ENCODE data around the gene USP10.
"Not testable (repeated sequence)": the region's sequence is repeated elsewhere in the genome, so short reads cannot be mapped to it uniquely, and the experiment has no call there.

The USP10 gene

DNA sequence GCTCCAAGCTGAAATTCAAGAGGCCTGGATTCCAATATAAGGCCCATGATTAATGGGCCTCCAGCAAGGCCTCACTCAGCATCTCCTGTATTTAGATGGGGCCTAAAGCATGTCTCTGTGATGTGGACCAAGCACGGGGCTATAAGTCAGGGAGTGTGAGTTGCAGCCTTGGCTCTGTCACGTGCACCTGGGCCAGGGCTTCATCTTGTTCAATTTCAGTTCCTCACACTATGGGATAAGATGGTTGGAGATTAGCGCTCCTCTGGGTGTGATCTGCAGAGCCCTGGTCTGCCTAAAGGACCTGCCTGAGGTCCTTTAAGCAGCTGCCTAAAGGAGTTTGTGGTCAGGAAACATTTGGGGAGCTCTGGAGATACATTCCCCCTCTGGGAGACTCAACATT is 26.2 kb upstream of the USP10 start:
- DNase-seq (ENCODE audit: low read depth): no peak

DNA sequence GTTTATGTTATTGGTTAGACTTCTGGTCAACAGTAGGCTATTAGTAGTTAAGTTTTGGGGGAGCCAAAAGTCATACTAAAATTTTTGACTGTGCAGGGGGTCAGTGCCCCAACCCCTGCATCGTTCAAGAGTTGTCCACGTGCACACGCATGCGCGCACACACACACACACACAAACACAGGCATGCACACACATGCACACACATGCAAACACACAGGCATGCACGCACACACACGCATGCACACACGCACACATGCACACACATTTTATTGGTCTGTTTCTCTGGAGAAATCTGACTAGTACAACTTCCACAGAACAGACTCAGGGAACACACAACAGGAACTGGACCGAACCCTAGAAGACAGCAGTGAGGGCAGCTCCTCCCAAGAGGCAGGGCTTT is 24.4 kb upstream of the USP10 start:
- DNase-seq (ENCODE audit: low read depth): no peak

GRCh38 chr16:84675884-84676283 is 23.9 kb upstream of the USP10 start:
- DNase-seq (ENCODE audit: low read depth): no peak

- DNase-seq (ENCODE audit: low read depth): no peak
Measured at GRCh38 chr16:84677017-84677803, 22.6 kb upstream of the USP10 start.

DNA sequence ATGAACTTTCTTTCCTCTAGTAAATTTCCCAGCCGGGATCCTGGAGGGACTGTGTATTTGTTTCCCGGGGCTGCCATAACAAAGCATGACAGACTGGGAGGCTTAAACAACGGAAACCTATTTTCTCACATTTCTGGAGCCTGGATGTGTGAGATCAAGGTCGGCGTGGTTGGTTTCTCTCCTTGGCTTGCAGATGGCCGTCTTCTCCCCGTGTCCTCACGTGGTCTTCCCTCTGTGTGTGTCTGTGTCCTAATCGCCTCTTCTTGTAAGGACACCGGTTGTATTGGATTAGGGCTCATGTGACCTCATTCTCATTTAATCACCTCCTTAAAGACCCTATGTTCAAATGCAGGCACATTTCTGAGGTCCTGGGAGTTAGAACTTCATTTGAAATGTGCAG is 22.0 kb upstream of the USP10 start:
- DNase-seq (ENCODE audit: low read depth): no peak

- no peak for DNase-seq (ENCODE audit: low read depth)
Measured at GRCh38 chr16:84678541-84678940, 21.3 kb upstream of the USP10 start.

GRCh38 chr16:84680165-84680842 is 19.5 kb upstream of the USP10 start:
- DNase-seq (ENCODE audit: low read depth): no peak

DNA sequence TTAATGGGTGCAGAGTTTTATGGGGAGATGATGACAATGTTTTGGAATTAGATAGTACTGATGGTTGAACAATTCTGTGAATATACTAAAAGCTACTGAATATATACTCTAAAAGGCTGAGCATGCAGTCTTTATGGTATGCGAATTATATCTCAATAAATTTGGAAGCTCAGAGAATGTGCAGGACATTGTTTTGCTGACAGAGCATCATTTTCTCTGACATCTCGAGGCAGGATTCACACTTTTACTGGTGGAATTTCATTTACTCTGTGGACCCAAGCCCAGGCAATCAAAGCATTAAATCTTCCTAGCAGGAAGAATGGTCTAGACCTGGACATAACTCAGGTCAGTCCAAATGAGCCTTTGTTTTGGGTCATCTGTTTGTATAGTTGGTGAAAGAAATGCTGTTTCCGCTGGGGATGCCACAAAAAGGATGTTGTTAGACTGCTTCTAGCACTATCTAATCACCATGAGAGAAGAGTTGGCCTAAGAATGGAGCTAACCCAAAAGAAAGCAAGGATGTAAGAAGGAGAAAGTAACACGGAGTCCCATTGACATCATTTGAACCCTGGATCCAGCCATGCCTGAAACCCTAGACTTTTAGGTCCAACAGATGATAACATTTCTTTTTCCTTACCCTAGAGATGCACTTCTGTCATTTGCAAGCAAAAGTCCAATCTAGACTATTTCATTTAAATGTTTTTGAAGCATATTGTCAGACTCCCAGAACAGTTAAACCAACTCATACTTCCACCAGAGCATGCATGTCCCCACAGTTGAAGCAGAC is 18.8 kb upstream of the USP10 start:
- DNase-seq (ENCODE audit: low read depth): no peak

DNA sequence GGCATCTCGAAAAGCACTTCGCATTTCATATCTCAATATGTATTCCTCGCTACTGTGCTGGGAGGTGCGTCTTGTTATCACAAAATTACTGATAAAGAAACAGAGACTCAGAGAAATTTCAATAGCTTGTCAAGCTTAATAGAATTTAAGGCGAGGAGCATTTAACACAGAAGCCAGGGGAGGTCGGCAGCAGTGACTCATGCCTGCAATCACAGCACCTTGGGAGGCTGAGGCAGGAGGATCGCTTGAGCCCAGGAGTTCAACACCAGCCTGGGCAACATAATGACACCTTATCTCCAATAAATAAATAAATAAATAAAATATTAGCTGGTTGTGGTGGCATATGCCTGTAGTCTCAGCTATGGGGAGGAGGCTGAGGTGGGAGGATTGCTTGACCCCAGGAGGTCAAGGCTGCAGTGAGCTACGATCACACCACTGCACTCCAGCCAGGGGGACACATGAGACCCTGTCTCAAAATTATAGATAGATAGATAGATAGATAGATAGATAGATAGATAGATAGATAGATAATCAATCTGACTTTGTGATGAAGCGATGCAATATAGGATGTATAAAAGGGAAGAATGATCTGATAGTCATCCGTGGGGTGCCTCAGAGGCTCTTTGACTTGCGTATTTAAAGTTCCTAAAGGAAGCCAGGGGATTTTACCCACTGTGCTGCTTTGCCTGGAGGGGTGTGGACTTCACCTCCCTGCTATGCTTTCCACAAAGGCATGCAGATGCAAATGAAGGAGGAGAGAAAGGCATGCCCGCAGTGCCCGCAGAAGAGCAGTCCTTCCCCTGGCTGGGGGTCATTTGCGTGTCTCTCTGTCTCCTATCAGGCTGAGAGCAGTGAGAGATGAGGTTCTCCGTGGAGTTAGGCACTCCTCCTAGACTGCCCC is 15.9 kb upstream of the USP10 start:
- DNase-seq (ENCODE audit: low read depth): no peak

- no peak for DNase-seq (ENCODE audit: low read depth)
Measured at GRCh38 chr16:84684592-84684965, 15.2 kb upstream of the USP10 start.

DNA sequence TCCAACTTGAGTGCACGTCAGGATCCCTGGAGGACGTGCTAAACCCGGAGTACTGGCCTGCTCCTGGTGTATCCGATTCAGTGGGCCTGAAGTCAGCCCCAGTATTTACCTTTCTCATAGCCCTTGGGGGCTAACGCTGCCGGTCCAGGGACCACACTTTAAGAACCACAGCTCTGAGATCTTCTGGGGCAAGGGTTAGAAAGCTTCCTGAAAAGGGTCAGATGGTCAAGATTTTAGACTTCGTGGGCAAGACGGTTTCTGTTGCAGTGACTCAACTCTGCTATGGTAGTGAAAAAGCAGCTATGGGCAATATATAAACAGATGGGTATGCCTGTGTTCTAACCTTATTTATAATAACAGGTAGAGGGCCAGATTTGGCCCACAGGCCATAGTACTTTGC is 14.6 kb upstream of the USP10 start:
- DNase-seq (ENCODE audit: low read depth): no peak

DNA sequence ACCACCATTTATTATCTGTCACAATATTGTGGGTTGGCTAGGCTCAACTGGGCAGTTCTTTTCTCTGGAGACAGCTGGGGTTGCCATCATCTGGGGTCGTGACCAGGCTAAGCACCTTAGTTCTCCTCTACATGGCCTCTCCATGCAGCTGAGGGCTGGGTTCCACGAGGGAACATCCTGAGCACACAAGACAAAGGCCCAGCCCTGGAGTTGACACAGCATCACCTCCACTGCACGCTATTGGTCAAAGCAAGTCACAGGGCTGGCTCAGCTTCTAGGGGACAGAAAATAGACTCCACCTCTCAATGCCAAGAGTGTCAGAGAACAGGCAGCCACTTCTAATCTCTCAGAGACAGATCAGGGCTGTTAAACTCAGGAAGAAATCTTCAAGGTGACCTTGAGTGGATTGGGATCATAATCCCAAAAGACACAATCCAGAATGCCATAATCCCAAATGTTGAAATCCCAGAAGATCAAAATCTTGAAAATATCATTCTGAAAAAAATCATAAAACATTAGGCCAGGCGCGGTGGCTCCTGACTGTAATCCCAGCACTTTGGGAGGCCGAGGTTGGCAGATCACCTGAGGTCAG is 13.0 kb upstream of the USP10 start:
- DNase-seq (ENCODE audit: low read depth): no peak

DNA sequence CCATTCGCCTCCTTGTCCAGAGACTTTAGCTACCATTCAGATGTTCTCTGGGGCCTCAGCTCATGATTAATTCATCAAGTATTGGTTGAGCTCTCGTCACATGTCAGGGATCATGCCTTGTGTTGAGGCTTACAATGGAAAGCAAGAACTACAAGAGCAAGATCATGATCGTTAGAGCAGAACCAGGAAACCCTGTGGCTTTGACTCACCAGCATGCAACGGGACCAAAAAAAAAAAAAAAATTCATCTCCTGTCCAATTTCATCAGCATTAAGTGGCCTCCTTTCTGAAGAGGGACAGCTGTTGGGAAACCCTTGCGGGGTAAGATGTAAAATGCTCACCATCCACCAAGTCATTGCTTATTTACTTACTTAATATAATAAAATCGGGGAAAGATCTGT is 12.1 kb upstream of the USP10 start:
- DNase-seq (ENCODE audit: low read depth): no peak

GRCh38 chr16:84688163-84688562 is 11.6 kb upstream of the USP10 start:
- not testable (repeated sequence) for DNase-seq (ENCODE audit: low read depth)

GRCh38 chr16:84689111-84689510 is 10.7 kb upstream of the USP10 start:
- DNase-seq (ENCODE audit: low read depth): no peak

GRCh38 chr16:84690088-84690819 is 9.5 kb upstream of the USP10 start:
- DNase-seq (ENCODE audit: low read depth): no peak

DNA sequence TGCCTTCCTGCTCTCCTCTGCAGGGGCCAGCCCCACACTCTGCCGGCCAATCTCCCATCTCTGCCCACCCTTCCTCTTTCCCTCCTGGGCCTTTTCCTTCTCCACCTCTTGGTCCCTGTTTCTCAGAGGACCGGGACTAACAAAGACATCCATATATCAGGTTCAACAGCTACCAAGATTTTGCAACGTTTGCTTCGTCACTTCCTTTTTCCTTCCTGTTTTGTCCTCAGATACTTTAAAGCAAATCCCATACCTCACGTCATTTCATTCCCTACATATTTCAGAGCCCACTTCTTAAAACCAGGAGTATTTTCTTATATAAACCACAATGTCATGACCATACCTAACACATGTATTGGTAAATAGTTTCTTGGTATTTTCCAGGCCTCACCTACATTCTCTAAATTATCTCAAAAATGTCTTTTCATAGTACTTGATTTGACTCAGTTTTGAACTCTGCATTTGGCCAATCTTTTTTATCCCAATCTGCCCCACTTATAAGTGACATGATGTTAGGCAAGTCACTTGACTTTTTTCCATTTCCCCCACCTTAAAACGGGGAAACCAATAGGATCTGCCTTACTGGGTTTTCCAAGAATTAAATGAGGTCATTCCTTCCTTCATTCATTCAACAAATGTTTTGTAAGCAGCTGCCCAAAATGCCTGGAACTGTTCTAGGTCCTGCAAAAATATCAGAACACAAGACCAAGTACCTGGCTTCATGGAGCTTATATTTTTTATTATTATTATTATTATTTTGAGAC is 7.2 kb upstream of the USP10 start:
- no peak for DNase-seq (ENCODE audit: low read depth)

- DNase-seq (ENCODE audit: low read depth): not testable (repeated sequence)
Measured at GRCh38 chr16:84693869-84694268, 5.9 kb upstream of the USP10 start.

- DNase-seq (ENCODE audit: low read depth): no peak
Measured at GRCh38 chr16:84694980-84695379, 4.8 kb upstream of the USP10 start.

- no peak for DNase-seq (ENCODE audit: low read depth)
Measured at GRCh38 chr16:84699147-84699711, 571 bp upstream of the USP10 start.

All from stimulated activated CD8-positive, alpha-beta memory T cell treated with anti-CD3 and anti-CD28 coated beads, Interleukin-7, amount 100 ng/mL, for 24 hours (primary cell).